GM15510 (cell line): ENCODE results near the gene FSTL5.

ENCODE experiments used
- POLR2A ChIP-seq: IDR thresholded peaks from 3 replicates; pipeline ENCODE4 v1.6.1; 2011; ENCODE audit warnings: borderline replicate concordance; ENCODE audit not compliant: insufficient read length; ENCODE audit errors: extremely low read depth

FSTL5 gene

GRCh38 chr4:161651586-161651985 lies 512.2 kb downstream of the FSTL5 start:
- TF ChIP-seq POLR2A, result no peak

- no peak for TF ChIP-seq POLR2A
These were observed 513.0 kb downstream of the FSTL5 start for GRCh38 chr4:161650812-161651211.

GRCh38 chr4:161647757-161648156 lies 516.0 kb downstream of the FSTL5 start:
- no peak for TF ChIP-seq POLR2A

GRCh38 chr4:161642708-161643107 lies 521.1 kb downstream of the FSTL5 start:
- TF ChIP-seq POLR2A, result no peak

GRCh38 chr4:161629694-161630441 lies 533.9 kb downstream of the FSTL5 start:
- no peak for TF ChIP-seq POLR2A

GRCh38 chr4:161604516-161605300 lies 559.1 kb downstream of the FSTL5 start:
- no peak for TF ChIP-seq POLR2A

GRCh38 chr4:161601011-161601410 lies 562.8 kb downstream of the FSTL5 start:
- TF ChIP-seq POLR2A, result no peak

GRCh38 chr4:161595230-161595771 lies 568.5 kb downstream of the FSTL5 start:
- no peak for TF ChIP-seq POLR2A

GRCh38 chr4:161585011-161585410 lies 578.8 kb downstream of the FSTL5 start:
- no peak for TF ChIP-seq POLR2A

GRCh38 chr4:161583549-161583948 lies 580.3 kb downstream of the FSTL5 start:
- TF ChIP-seq POLR2A, result no peak

GRCh38 chr4:161581262-161582230 lies 582.3 kb downstream of the FSTL5 start:
- TF ChIP-seq POLR2A, result no peak

- no peak for TF ChIP-seq POLR2A
These were observed 586.1 kb downstream of the FSTL5 start for GRCh38 chr4:161577579-161578301.

- TF ChIP-seq POLR2A, result no peak
These were observed 590.0 kb downstream of the FSTL5 start for GRCh38 chr4:161573836-161574235.
